DOHH2 (cell line): ENCODE results near the gene OXCT1.

Experiments
- CTCF ChIP-seq: fragments of 200-600 bp; sonication (generic); IDR thresholded peaks from one replicate; pipeline ENCODE4 v1.5.1; 2014; ENCODE audit warnings: antibody characterized with exemption, mild to moderate bottlenecking, low read depth, low read length; ENCODE audit not compliant: poor library complexity, severe bottlenecking
- EZH2phosphoT487 ChIP-seq: fragments of 200-600 bp; sonication (generic); IDR thresholded peaks from 2 replicates; pipeline ENCODE4 v1.6.1; 2017; ENCODE audit warnings: borderline replicate concordance, mild to moderate bottlenecking, antibody characterized with exemption, low read length, moderate library complexity, mixed read lengths

- TF ChIP-seq CTCF = no peak
- TF ChIP-seq EZH2phosphoT487 = no peak
Measured at GRCh38 chr5:41716382-41716781, 153.8 kb downstream of the OXCT1 start.
